Thyroid gland (tissue), 4 donors: Measurements from ENCODE around the gene TMEM131. TPM values are rescaled to one million over a fixed set of nuclear protein-coding genes. Genes with fewer than 3 reads are reported as not detected.
"Not testable (repeated sequence)": the region's sequence is repeated elsewhere in the genome, so short reads cannot be mapped to it uniquely, and the experiment has no call there.

ENCODE experiments used
- DNase-seq, 2 donors: peaks; one replicate each; pipeline ENCODE4 v3.0.0-alpha.2; 2019
- H3K27ac ChIP-seq, 3 donors: fragments of 200-600 bp; sonication (generic); 1 replicate in 2 of 3; 2 replicates in 1 of 3; pipeline ENCODE4 v1.5.1; 2016 to 2019; ENCODE audit warnings: mild to moderate bottlenecking in 1 of 3, moderate library complexity in 1 of 3
- H3K27me3 ChIP-seq: fragments of 200-600 bp; sonication (generic); one replicate; pipeline ENCODE4 v1.5.1; 2019
- H3K36me3 ChIP-seq, 2 donors: fragments of 200-600 bp; sonication (generic); one replicate each; pipeline ENCODE4 v1.5.1; 2016 to 2019
- H3K4me1 ChIP-seq, 2 donors: fragments of 200-600 bp; sonication (generic); one replicate each; pipeline ENCODE4 v1.5.1; 2017 to 2019
- H3K4me3 ChIP-seq, 3 donors: fragments of 200-600 bp; sonication (generic); replicated peaks in 1 of 3; 1 replicate in 2 of 3; 2 replicates in 1 of 3; pipeline ENCODE4 v1.5.1; 2016; ENCODE audit warnings: mild to moderate bottlenecking in 1 of 3
- H3K9me3 ChIP-seq: fragments of 200-600 bp; sonication (generic); one replicate; pipeline ENCODE4 v1.5.1; 2017
- POLR2A ChIP-seq, 2 donors: fragments of 450-650 bp; IDR thresholded peaks; one replicate each; pipeline ENCODE4 v1.6.1; 2017; ENCODE audit warnings: antibody characterized with exemption in 2 of 2, mild to moderate bottlenecking in 2 of 2, moderate library complexity in 1 of 2
- WGBS, 2 donors: methylation state at CpG; one replicate each; pipeline ENCODE4 v1.1.5; 2017; 5-methylcytosine and 5-hydroxymethylcytosine counted together
- intact Hi-C: fragments of 100-400 bp; cut with DNase I; formaldehyde crosslinking; loops from one replicate; pipeline ENCODE4 v1.15.1; 2023
- total RNA-seq, 4 donors: library from RNA; depleted of rRNA; stranded (reverse); fragments of >200 nt; gene quantifications; one replicate each; pipeline ENCODE4 v1.2.3, GENCODE V29; 2016
- TF ChIP-seq, protein P1 (sequence below), 6 experiments: fragments of 200-600 bp in 3 of 6; fragments of 450-650 bp in 3 of 6; sonication (generic) in 3 of 6; IDR thresholded peaks; one replicate each; pipeline ENCODE4 v1.5.1; 2016 to 2019; ENCODE audit warnings: antibody characterized with exemption in 6 of 6, mild to moderate bottlenecking in 2 of 6, inconsistent platforms in 1 of 6, moderate library complexity in 1 of 6

TMEM131 gene
- total RNA-seq, 4 donors from 2014 or later: 28.6 to 47.0 (median 35.2) TPM

DNA sequence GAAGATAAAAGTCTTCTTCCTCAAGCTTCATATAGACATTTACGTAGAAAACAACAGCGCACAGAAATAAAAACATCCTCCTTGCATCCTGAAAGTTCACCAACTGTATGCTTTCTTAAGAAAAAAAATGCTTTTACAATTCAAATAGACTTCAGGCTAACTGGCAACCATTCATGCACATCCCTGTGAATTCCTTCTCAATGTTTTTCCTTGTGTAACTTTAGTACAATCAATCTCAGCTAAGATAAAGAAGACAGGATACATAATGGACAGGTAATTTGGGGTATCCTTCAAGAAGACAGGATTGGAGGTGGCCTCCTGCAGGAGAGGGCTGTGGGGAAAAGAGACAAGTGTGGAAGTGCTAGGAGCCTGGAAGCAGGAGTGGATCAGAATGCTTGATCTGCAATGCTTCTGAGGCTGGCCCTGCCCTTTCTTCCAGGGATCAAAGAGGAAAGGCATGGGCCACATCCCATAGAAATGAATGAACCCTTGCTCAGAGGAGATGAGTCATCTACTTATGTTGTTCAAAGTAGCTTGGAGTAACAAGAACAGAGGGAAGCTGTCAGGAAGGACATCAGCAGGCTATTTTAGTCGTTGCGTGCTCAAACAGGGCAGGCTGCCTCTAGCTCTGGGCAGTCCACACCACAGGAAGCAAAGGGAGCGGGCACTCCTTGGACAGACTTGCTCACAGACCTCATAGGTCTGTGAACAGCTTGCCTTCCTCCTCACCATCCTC, 126.6 kb downstream of the TMEM131 start:
- intact Hi-C loops: no loop called here
- Histone ChIP-seq H3K27me3 (no peaks in the 10 kb centered on the region), H3K4me3 (no peak overlapping the region), H3K4me1 (peaks cover 15 to 25% of the 10 kb centered on the region in 2 donors), H3K9me3 (no peaks in the 10 kb centered on the region), H3K27ac (no peak overlapping the region), H3K36me3 (no peaks in the 10 kb centered on the region)
- 82 to 89% methylated on average over 5 of the region's 5 CpGs for WGBS, 2 donors
- DNase-seq: no peak
- TF ChIP-seq, protein P1, sequence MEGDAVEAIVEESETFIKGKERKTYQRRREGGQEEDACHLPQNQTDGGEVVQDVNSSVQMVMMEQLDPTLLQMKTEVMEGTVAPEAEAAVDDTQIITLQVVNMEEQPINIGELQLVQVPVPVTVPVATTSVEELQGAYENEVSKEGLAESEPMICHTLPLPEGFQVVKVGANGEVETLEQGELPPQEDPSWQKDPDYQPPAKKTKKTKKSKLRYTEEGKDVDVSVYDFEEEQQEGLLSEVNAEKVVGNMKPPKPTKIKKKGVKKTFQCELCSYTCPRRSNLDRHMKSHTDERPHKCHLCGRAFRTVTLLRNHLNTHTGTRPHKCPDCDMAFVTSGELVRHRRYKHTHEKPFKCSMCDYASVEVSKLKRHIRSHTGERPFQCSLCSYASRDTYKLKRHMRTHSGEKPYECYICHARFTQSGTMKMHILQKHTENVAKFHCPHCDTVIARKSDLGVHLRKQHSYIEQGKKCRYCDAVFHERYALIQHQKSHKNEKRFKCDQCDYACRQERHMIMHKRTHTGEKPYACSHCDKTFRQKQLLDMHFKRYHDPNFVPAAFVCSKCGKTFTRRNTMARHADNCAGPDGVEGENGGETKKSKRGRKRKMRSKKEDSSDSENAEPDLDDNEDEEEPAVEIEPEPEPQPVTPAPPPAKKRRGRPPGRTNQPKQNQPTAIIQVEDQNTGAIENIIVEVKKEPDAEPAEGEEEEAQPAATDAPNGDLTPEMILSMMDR (IDR thresholded peaks at IDR 0.05): no peak
- TF ChIP-seq POLR2A (IDR thresholded peaks at IDR 0.05): no peak

DNA sequence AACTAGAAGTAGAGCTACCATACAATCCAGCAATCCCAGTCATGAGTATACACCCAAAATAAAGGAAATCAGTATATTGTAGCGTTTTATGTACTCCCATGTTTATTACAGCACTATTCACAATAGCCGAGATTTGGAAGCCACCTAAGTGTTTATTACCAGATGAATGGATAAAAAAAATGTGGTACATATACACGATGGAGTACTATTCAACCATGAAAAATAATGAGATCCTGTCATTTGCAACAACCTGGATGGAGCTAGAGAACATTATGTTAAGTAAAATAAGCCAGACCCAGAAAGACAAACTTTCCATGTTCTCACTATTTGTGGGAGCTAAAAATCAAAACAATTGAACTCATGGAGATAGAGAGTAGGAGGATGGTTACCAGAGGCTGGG, 131.9 kb downstream of the TMEM131 start:
- H3K27me3 ChIP-seq: no peaks in the 10 kb centered on the region
- 95 to 99% methylated on average over 3 of the region's 3 CpGs for WGBS, 2 donors
- no peak for DNase-seq
- H3K4me3 ChIP-seq: no peak overlapping the region
- no peak overlapping the region for H3K27ac ChIP-seq
- no peaks in the 10 kb centered on the region for H3K9me3 ChIP-seq
- intact Hi-C loops: no loop called here
- H3K36me3 ChIP-seq: no peaks in the 10 kb centered on the region
- TF ChIP-seq, protein P1 (IDR thresholded peaks at IDR 0.05): no peak
- no peak for TF ChIP-seq POLR2A (IDR thresholded peaks at IDR 0.05)
- H3K4me1 ChIP-seq: peaks cover 0 to 2% of the 10 kb centered on the region in 2 donors

DNA sequence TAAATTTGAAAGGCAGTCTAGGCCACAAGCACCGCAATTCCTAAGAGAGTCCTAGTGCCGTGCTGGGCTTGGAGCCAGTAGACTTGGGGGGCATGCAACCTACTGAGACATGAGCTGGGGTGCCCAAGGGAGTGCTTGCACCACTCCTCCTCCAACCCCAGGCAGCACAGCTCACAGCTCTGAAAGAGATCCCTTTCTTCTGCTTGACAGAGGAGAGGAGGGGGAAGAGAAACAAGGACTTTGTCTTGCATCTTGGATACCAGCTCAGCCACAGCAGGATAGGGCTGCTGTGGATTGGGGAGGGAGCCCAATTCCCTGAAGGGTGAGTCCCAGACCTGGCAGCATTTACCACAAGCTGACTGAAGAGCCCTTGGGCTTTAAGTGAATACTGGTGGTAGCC, 134.6 kb downstream of the TMEM131 start:
- H3K4me3 ChIP-seq: no peak overlapping the region
- no peak for TF ChIP-seq POLR2A (IDR thresholded peaks at IDR 0.05)
- TF ChIP-seq, protein P1 (IDR thresholded peaks at IDR 0.05): no peak
- H3K27ac ChIP-seq: no peak overlapping the region
- WGBS, 2 donors: 88 to 90% methylated on average over 2 of the region's 2 CpGs
- intact Hi-C loops: no loop called here
- no peaks in the 10 kb centered on the region for H3K9me3 ChIP-seq
- no peak for DNase-seq
- H3K27me3 ChIP-seq: no peaks in the 10 kb centered on the region
- H3K4me1 ChIP-seq: peaks cover 4% of the 10 kb centered on the region in 2 donors
- no peaks in the 10 kb centered on the region for H3K36me3 ChIP-seq

DNA sequence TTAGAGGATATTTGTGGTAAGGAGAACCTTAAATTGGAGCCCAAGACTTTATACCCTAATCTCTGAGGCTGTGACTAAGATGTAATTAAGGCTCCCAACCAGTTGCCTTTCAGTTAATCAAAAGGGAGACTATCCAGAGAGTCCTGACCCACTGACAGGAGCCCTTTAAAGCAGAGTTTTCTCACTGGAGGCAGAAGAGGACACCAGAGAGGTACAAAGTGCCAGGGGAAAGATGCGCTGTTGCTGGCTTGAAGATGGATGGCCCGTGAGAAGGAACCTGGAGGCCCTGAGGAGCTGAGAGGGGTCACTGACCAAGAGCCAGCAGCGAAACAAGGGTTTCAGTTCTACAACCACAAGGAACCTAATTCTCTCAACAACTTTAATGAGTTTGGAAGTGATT, 137.3 kb downstream of the TMEM131 start:
- 89 to 95% methylated on average over 3 of the region's 3 CpGs for WGBS, 2 donors

DNA sequence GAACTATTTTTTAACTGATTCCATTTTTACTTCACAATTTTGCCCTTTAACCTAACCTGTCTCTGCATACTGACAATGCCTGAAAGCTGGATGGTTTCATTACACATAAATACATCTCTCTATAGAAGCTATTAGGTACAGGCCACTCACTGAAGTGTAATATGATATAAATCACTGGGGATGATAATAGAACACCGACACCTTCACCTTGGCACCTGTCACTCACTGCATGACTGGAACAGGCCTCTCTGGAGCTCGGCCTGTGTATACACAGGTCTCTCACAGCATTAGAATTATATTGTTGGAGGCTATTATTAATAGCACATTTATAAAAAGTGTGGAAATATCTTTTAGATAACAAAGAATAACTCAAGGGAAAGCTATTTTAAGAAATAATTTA, 138.2 kb downstream of the TMEM131 start:
- Histone ChIP-seq H3K4me1 (peaks cover 4% of the 10 kb centered on the region in 2 donors), H3K36me3 (no peaks in the 10 kb centered on the region), H3K27me3 (no peaks in the 10 kb centered on the region), H3K9me3 (no peaks in the 10 kb centered on the region), H3K27ac (no peak overlapping the region), H3K4me3 (no peak overlapping the region)
- intact Hi-C loops: no loop called here
- TF ChIP-seq POLR2A (IDR thresholded peaks at IDR 0.05): no peak
- TF ChIP-seq, protein P1 (IDR thresholded peaks at IDR 0.05): no peak
- DNase-seq: no peak
- WGBS, 2 donors: 84 to 92% methylated on average over 2 of the region's 2 CpGs

More for the DNA sequence above, 137.3 kb downstream of the TMEM131 start:
- Histone ChIP-seq H3K9me3 (no peaks in the 10 kb centered on the region), H3K36me3 (no peaks in the 10 kb centered on the region), H3K27ac (no peak overlapping the region), H3K27me3 (no peaks in the 10 kb centered on the region), H3K4me1 (peaks cover 4% of the 10 kb centered on the region in 2 donors), H3K4me3 (no peak overlapping the region)
- TF ChIP-seq POLR2A (IDR thresholded peaks at IDR 0.05): no peak
- TF ChIP-seq, protein P1 (IDR thresholded peaks at IDR 0.05): no peak
- intact Hi-C loops: no loop called here
- DNase-seq: no peak

DNA sequence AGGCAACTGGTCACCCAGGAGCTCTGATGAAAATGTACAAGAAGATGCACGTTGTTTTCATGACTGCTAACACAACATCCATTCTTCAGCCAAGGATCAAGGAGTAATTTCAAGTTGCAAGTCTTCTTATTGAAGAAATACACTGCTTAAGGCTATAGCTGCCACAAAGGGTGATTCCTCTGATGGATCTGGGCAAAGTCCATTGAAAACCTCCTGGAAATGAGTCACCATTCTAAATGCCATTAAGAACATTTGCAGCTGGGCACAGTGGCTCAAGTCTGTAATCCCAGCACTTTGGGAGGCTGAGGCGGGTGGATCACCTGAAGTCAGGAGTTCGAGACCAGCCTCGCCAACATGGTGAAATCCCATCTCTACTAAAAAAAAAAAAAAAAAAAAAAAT, 142.7 kb downstream of the TMEM131 start:
- H3K36me3 ChIP-seq, intact Hi-C loops, DNase-seq, H3K9me3 ChIP-seq, H3K27me3 ChIP-seq, H3K27ac ChIP-seq, H3K4me3 ChIP-seq, H3K4me1 ChIP-seq: not testable (repeated sequence)
- WGBS, 2 donors: 83 to 98% methylated on average over 4 of the region's 4 CpGs
